DND-41 (cell line): Measurements from ENCODE around the gene U2SURP.

Experiments
- CTCF ChIP-seq: IDR thresholded peaks from 2 replicates; pipeline ENCODE4 v1.5.1; 2012; ENCODE audit warnings: borderline replicate concordance, low read length, moderate library complexity, mild to moderate bottlenecking; ENCODE audit not compliant: poor library complexity, severe bottlenecking; ENCODE audit errors: extremely low read depth
- EZH2 ChIP-seq: IDR thresholded peaks from 3 replicates; pipeline ENCODE4 v1.6.1; 2012; ENCODE audit warnings: borderline replicate concordance, low read depth, mild to moderate bottlenecking, moderate library complexity, low read length, inconsistent platforms; ENCODE audit not compliant: severe bottlenecking

- TF ChIP-seq CTCF (no peak), EZH2 (no peak)
These were observed 78.8 kb downstream of the U2SURP start for GRCh38 chr3:143080196-143080595.
